SK-N-SH (cell line): ENCODE measurements around the gene RARB. TPM values are rescaled to one million over a fixed set of nuclear protein-coding genes. Genes with fewer than 3 reads are reported as not detected.
A peak's percentile ranks its signal among the peaks of the same experiment; 100 is the strongest.

ENCODE experiments used
- CTCF ChIA-PET: fragments of 300-600, 350-600 bp; formaldehyde crosslinking; extraction: SDS; loops from one replicate; lab custom pipeline; 2021; lab: Yijun Ruan, JAX
- POLR2A ChIA-PET: fragments of 350-600 bp; sonication (Branson Sonifier 250); formaldehyde crosslinking; extraction: SDS; loops from one replicate; lab custom pipeline; 2020; ENCODE audit warnings: antibody characterized with exemption, inconsistent platforms; lab: Yijun Ruan, JAX
- DNase-seq: peaks from one replicate; pipeline ENCODE4 v3.0.0; 2012
- H2AFZ ChIP-seq: fragments of 200-600 bp; sonication (generic); 2 replicates; pipeline ENCODE4 v1.8.1; 2016; ENCODE audit warnings: antibody characterized with exemption, mild to moderate bottlenecking, low read depth
- H3F3A ChIP-seq: fragments of 200-600 bp; sonication (generic); replicated peaks from 2 replicates; pipeline ENCODE3; 2016; ENCODE audit warnings: antibody characterized with exemption, mild to moderate bottlenecking; ENCODE audit not compliant: insufficient read depth
- H3K27ac ChIP-seq, 2 experiments: fragments of 200-500 bp in 1 of 2; fragments of 200-600 bp in 1 of 2; sonication (Bioruptor generic) in 1 of 2; sonication (generic), shearing (Covaris generic) in 1 of 2; 2 replicates each; pipeline versions ENCODE4 v1.5.1 to v1.6.1; 2014 to 2016; ENCODE audit warnings: low read depth in 2 of 2, inconsistent platforms in 1 of 2, low read length in 1 of 2, mild to moderate bottlenecking in 1 of 2, mixed read lengths in 1 of 2
- H3K27me3 ChIP-seq: fragments of 200-600 bp; sonication (generic), shearing (Covaris generic); 2 replicates; pipeline ENCODE4 v1.6.1; 2016; ENCODE audit warnings: mixed run types; ENCODE audit not compliant: insufficient read depth
- H3K36me3 ChIP-seq, 2 experiments: fragments of 200-500 bp in 1 of 2; fragments of 200-600 bp in 1 of 2; sonication (Bioruptor generic) in 1 of 2; sonication (generic) in 1 of 2; replicated peaks in 1 of 2; 2 replicates each; pipeline versions ENCODE3 to v1.5.1; 2014 to 2016; ENCODE audit warnings: low read length in 1 of 2, mild to moderate bottlenecking in 1 of 2; ENCODE audit not compliant: insufficient read depth in 2 of 2, control insufficient read depth in 1 of 2
- H3K4me1 ChIP-seq, 2 experiments: fragments of 200-500 bp in 1 of 2; fragments of 200-600 bp in 1 of 2; sonication (Bioruptor generic) in 1 of 2; sonication (generic), shearing (Covaris generic) in 1 of 2; 2 replicates each; pipeline versions ENCODE4 v1.5.1 to v1.6.1; 2014 to 2016; ENCODE audit warnings: low read depth in 1 of 2, low read length in 1 of 2, mixed run types in 1 of 2; ENCODE audit not compliant: insufficient read depth in 2 of 2, control insufficient read depth in 1 of 2
- H3K4me2 ChIP-seq: fragments of 200-600 bp; sonication (generic), shearing (Covaris generic); 2 replicates; pipeline ENCODE4 v1.6.1; 2017; ENCODE audit warnings: mixed run types
- H3K4me3 ChIP-seq, 2 experiments: fragments of 200-500 bp in 1 of 2; fragments of 200-600 bp in 1 of 2; sonication (Bioruptor generic) in 1 of 2; sonication (generic), shearing (Covaris generic) in 1 of 2; 2 replicates each; pipeline versions ENCODE4 v1.5.1 to v1.8.1; 2014 to 2016; ENCODE audit warnings: low read depth in 2 of 2, inconsistent platforms in 1 of 2, low read length in 1 of 2, mild to moderate bottlenecking in 1 of 2, mixed read lengths in 1 of 2, moderate library complexity in 1 of 2
- H3K79me2 ChIP-seq: fragments of 200-600 bp; sonication (generic); 2 replicates; pipeline ENCODE4 v1.8.1; 2017; ENCODE audit warnings: mild to moderate bottlenecking; ENCODE audit not compliant: insufficient read depth
- H3K9ac ChIP-seq: fragments of 200-600 bp; sonication (generic); 2 replicates; pipeline ENCODE4 v1.6.1; 2017; ENCODE audit warnings: mixed run types
- H3K9me2 ChIP-seq: fragments of 200-600 bp; sonication (generic); 2 replicates; pipeline ENCODE4 v1.6.1; 2017; ENCODE audit warnings: mixed run types
- H3K9me3 ChIP-seq: fragments of 200-600 bp; sonication (generic); 2 replicates; pipeline ENCODE4 v1.6.1; 2017; ENCODE audit warnings: mixed run types, mild to moderate bottlenecking, moderate library complexity
- H4K20me1 ChIP-seq: fragments of 200-600 bp; sonication (generic); 2 replicates; pipeline ENCODE4 v1.6.1; 2017; ENCODE audit warnings: mild to moderate bottlenecking, mixed run types; ENCODE audit not compliant: insufficient read depth
- EP300 ChIP-seq, 2 experiments: IDR thresholded peaks; 2 replicates each; pipeline versions ENCODE4 v1.4.0 to v1.6.1; 2012; ENCODE audit warnings: borderline replicate concordance in 1 of 2, low read depth in 1 of 2, low read length in 1 of 2
- GABPA ChIP-seq: IDR thresholded peaks from 2 replicates; pipeline ENCODE4 v1.4.0; 2012; ENCODE audit warnings: low read depth, mild to moderate bottlenecking
- MEF2A ChIP-seq: IDR thresholded peaks from 2 replicates; pipeline ENCODE4 v1.4.0; 2012; ENCODE audit warnings: low read depth, borderline replicate concordance
- NFIC ChIP-seq: IDR thresholded peaks from 2 replicates; pipeline ENCODE4 v1.4.0; 2012; ENCODE audit warnings: borderline replicate concordance
- NRF1 ChIP-seq: IDR thresholded peaks from 2 replicates; pipeline ENCODE4 v1.6.1; 2012; ENCODE audit warnings: low read depth, mild to moderate bottlenecking, low read length
- RAD21 ChIP-seq: IDR thresholded peaks from 2 replicates; pipeline ENCODE4 v1.6.1; 2012; ENCODE audit warnings: mild to moderate bottlenecking, low read length
- RFX5 ChIP-seq: IDR thresholded peaks from 2 replicates; pipeline ENCODE4 v1.6.1; 2012; ENCODE audit warnings: mild to moderate bottlenecking, improper control_type of control experiment, low read length
- TAF1 ChIP-seq: IDR thresholded peaks from 2 replicates; pipeline ENCODE4 v1.6.1; 2012; ENCODE audit warnings: low read depth, mild to moderate bottlenecking, low read length, moderate library complexity, borderline replicate concordance
- TCF12 ChIP-seq: IDR thresholded peaks from 2 replicates; pipeline ENCODE4 v1.4.0; 2012
- TEAD4 ChIP-seq: IDR thresholded peaks from 2 replicates; pipeline ENCODE4 v1.4.0; 2012; ENCODE audit warnings: mild to moderate bottlenecking, borderline replicate concordance; ENCODE audit not compliant: insufficient read depth
- YY1 ChIP-seq: IDR thresholded peaks from 2 replicates; pipeline ENCODE4 v1.4.0; 2012; ENCODE audit warnings: low read depth, mild to moderate bottlenecking
- WGBS: methylation state at CpG from one replicate; pipeline ENCODE4 v1.1.6; 2017; ENCODE audit warnings: low lambda C conversion rate; 5-methylcytosine and 5-hydroxymethylcytosine counted together
- polyA plus RNA-seq, 3 experiments: library from polyadenylated mRNA; depleted of rRNA; stranded (reverse); fragments of >200 nt; gene quantifications; 2 replicates each; pipeline ENCODE4 v1.2.3, GENCODE V29; 2012
- TF ChIP-seq, protein P1 (sequence below): IDR thresholded peaks from 2 replicates; pipeline ENCODE4 v1.4.0; 2012; ENCODE audit warnings: low read depth
- TF ChIP-seq, protein P2 (sequence below): IDR thresholded peaks from 2 replicates; pipeline ENCODE4 v1.4.0; 2012; ENCODE audit warnings: low read depth, borderline replicate concordance
- TF ChIP-seq, protein P3 (sequence below): IDR thresholded peaks from 2 replicates; pipeline ENCODE4 v1.6.1; 2012; ENCODE audit warnings: mild to moderate bottlenecking, low read depth, low read length, moderate library complexity
- TF ChIP-seq, protein P4 (sequence below): fragments of 150-350 bp; IDR thresholded peaks from 2 replicates; pipeline ENCODE4 v1.6.1; 2017; ENCODE audit warnings: antibody characterized with exemption, low read length, low read depth, borderline replicate concordance

RARB gene
- polyA plus RNA-seq, 1 of the 3 experiments (the other 2 are of a cell fraction): 10.7 TPM

DNA sequence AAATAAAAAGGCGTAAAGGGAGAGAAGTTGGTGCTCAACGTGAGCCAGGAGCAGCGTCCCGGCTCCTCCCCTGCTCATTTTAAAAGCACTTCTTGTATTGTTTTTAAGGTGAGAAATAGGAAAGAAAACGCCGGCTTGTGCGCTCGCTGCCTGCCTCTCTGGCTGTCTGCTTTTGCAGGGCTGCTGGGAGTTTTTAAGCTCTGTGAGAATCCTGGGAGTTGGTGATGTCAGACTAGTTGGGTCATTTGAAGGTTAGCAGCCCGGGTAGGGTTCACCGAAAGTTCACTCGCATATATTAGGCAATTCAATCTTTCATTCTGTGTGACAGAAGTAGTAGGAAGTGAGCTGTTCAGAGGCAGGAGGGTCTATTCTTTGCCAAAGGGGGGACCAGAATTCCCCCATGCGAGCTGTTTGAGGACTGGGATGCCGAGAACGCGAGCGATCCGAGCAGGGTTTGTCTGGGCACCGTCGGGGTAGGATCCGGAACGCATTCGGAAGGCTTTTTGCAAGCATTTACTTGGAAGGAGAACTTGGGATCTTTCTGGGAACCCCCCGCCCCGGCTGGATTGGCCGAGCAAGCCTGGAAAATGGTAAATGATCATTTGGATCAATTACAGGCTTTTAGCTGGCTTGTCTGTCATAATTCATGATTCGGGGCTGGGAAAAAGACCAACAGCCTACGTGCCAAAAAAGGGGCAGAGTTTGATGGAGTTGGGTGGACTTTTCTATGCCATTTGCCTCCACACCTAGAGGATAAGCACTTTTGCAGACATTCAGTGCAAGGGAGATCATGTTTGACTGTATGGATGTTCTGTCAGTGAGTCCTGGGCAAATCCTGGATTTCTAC, at the start of gene RARB (continued):
- TF ChIP-seq RAD21 (peak; percentile 44), EP300 (IDR thresholded peaks at IDR 0.05; ENCODE audit: borderline replicate concordance in 1 of 2, low read depth in 1 of 2, low read length in 1 of 2) (peak; percentile 31 to 54; a peak in 2 of 4 replicates), GABPA (no peak), MEF2A (no peak)
- TF ChIP-seq, protein P1, sequence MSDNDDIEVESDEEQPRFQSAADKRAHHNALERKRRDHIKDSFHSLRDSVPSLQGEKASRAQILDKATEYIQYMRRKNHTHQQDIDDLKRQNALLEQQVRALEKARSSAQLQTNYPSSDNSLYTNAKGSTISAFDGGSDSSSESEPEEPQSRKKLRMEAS: peak; percentile 65; the same call in 1 of the 2 replicates
- TF ChIP-seq, protein P2, sequence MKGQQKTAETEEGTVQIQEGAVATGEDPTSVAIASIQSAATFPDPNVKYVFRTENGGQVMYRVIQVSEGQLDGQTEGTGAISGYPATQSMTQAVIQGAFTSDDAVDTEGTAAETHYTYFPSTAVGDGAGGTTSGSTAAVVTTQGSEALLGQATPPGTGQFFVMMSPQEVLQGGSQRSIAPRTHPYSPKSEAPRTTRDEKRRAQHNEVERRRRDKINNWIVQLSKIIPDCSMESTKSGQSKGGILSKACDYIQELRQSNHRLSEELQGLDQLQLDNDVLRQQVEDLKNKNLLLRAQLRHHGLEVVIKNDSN: no peak
- TF ChIP-seq, protein P3, sequence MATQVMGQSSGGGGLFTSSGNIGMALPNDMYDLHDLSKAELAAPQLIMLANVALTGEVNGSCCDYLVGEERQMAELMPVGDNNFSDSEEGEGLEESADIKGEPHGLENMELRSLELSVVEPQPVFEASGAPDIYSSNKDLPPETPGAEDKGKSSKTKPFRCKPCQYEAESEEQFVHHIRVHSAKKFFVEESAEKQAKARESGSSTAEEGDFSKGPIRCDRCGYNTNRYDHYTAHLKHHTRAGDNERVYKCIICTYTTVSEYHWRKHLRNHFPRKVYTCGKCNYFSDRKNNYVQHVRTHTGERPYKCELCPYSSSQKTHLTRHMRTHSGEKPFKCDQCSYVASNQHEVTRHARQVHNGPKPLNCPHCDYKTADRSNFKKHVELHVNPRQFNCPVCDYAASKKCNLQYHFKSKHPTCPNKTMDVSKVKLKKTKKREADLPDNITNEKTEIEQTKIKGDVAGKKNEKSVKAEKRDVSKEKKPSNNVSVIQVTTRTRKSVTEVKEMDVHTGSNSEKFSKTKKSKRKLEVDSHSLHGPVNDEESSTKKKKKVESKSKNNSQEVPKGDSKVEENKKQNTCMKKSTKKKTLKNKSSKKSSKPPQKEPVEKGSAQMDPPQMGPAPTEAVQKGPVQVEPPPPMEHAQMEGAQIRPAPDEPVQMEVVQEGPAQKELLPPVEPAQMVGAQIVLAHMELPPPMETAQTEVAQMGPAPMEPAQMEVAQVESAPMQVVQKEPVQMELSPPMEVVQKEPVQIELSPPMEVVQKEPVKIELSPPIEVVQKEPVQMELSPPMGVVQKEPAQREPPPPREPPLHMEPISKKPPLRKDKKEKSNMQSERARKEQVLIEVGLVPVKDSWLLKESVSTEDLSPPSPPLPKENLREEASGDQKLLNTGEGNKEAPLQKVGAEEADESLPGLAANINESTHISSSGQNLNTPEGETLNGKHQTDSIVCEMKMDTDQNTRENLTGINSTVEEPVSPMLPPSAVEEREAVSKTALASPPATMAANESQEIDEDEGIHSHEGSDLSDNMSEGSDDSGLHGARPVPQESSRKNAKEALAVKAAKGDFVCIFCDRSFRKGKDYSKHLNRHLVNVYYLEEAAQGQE: 0 out of 2 replicates have a peak, but pooled peaks have one; percentile 33

DNA sequence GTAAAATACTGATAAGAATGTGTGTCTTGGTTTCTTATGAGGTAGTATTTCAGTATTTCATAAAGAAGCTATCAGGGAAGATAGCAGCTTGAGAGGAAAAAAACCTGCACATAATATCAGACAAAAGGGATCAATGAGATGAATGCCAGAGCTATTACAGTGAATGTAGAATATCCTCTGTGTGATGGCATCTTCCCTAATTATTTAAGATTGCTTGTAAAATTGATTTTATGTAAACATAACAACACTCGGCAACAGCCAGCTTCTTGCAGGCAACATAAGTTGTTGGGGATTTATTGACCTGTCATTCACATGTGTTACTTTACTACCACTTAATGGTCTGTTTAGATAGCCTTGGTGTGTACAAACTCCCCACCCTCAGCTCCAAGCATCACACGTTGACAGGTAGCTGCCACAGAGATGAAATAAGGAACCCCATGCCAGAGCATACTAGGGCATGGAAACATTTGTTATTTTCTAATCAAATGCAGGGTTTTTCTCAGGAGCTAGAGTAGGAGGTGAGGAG, 49.2 kb upstream of the RARB start:
- Histone ChIP-seq H3K79me2 (no peaks in the 10 kb centered on the region), H3K36me3 (no peaks in the 10 kb centered on the region), H3K4me1 (peaks cover 0 to 2% of the 10 kb centered on the region in 2 experiments; a peak in 1 of 4 replicates), H3K27me3 (no peaks in the 10 kb centered on the region; the same call in 1 of the 2 replicates), H3K9me2 (no peaks in the 10 kb centered on the region), H3K27ac (no peak overlapping the region), H3K4me3 (no peak overlapping the region), H3K4me2 (no peak overlapping the region), H4K20me1 (no peaks in the 10 kb centered on the region), H3K9me3 (no peaks in the 10 kb centered on the region), H2AFZ (no peak overlapping the region), H3K9ac (no peak overlapping the region), H3F3A (no peaks in the 10 kb centered on the region)
- CTCF ChIA-PET: interaction anchor here (1.2 to 1.5 kb wide), 2 partner anchors 10 to 212 kb away, joined by 3 read pairs; no protein-coding TSS in a partner anchor
- no peak for DNase-seq
- 57% methylated on average over 2 of the region's 2 CpGs for WGBS
- TF ChIP-seq TAF1 (no peak), NRF1 (no peak), TEAD4 (no peak), NFIC (no peak), TCF12 (no peak), YY1 (no peak), RFX5 (no peak)
- TF ChIP-seq, protein P2: no peak
- TF ChIP-seq, protein P4, sequence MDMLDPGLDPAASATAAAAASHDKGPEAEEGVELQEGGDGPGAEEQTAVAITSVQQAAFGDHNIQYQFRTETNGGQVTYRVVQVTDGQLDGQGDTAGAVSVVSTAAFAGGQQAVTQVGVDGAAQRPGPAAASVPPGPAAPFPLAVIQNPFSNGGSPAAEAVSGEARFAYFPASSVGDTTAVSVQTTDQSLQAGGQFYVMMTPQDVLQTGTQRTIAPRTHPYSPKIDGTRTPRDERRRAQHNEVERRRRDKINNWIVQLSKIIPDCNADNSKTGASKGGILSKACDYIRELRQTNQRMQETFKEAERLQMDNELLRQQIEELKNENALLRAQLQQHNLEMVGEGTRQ: no peak
- POLR2A ChIA-PET: no interaction called here
